Activated CD4-positive, alpha-beta T cell treated with anti-CD3 and anti-CD28 coated beads, Interleukin-2, amount 10 ng/mL, durations not matched to agents 24 days and 14 days (primary cell): ENCODE results near the gene MAN1A1. TPM values are rescaled to one million over a fixed set of nuclear protein-coding genes. Genes with fewer than 3 reads are reported as not detected.

Experiments used
- DNase-seq: peaks from one replicate; pipeline ENCODE4 v3.0.0; 2022
- H3K27ac Mint-ChIP-seq: one replicate; pipeline ENCODE4 v1.8.0; 2022; ENCODE audit warnings: mild to moderate bottlenecking, mixed read lengths
- H3K27me3 Mint-ChIP-seq: one replicate; pipeline ENCODE4 v1.8.0; 2022; ENCODE audit warnings: mixed read lengths
- H3K36me3 Mint-ChIP-seq: one replicate; pipeline ENCODE4 v1.8.0; 2022; ENCODE audit warnings: low read depth, mild to moderate bottlenecking, mixed read lengths
- H3K4me1 Mint-ChIP-seq: one replicate; pipeline ENCODE4 v1.8.0; 2021; ENCODE audit warnings: mixed read lengths
- H3K4me3 Mint-ChIP-seq: one replicate; pipeline ENCODE4 v1.8.0; 2022; ENCODE audit warnings: mild to moderate bottlenecking, moderate library complexity, mixed read lengths
- H3K9me3 Mint-ChIP-seq: one replicate; pipeline ENCODE4 v1.8.0; 2021; ENCODE audit warnings: mixed read lengths
- intact Hi-C: fragments of 100-400 bp; cut with micrococcal nuclease; formaldehyde crosslinking; loops from one replicate; pipeline ENCODE4 v1.15.1; 2023
- total RNA-seq: library from RNA; stranded (reverse); gene quantifications from 2 replicates; pipeline ENCODE4 v1.2.3, GENCODE V29; 2022

MAN1A1 gene
- total RNA-seq, 1 donor from 2014 or later: 43.7 TPM

DNA sequence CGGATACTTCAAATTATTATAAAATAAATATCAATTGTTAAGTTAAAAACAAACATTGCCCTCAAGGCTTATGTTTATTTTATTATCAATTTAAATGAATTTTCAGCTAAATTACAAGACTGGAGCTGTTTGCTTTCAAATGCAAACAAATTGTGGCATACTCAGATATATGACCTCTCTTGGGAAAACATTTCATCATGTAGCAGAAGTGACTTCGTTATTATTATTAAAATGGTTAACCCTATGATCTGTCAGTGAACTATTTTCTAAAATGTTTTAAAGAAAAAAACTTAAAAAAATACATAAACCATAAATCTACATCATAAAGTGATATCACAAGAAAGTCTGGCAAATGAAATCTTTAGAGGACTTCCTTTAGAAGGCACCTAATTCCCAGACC, 72.5 kb downstream of the MAN1A1 start:
- intact Hi-C loops: no loop called here
- H3K4me3 Mint-ChIP-seq: no peak overlapping the region
- H3K36me3 Mint-ChIP-seq: peaks cover 33% of the 10 kb centered on the region
- H3K27ac Mint-ChIP-seq: no peak overlapping the region
- H3K27me3 Mint-ChIP-seq: no peaks in the 10 kb centered on the region
- H3K4me1 Mint-ChIP-seq: peaks cover 2% of the 10 kb centered on the region
- H3K9me3 Mint-ChIP-seq: peaks cover 3% of the 10 kb centered on the region
- DNase-seq: no peak

DNA sequence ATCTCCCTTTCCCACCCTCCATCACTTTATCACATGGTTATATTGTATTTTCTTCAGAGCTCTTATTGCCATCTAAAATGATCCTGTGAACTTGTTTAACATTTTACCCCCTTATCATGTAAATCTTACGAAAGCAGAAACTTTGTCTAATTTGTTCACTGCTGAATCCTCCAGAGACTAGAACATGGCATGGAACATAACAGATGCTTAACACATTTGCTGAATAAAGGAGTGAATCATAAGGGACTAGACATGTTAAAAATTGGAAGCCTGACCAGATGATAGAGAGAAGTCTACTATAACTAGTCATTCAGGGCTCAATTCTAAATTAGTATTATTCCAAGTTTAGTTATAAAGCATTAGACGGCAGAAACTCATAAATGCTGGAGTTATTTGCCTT, 73.3 kb downstream of the MAN1A1 start:
- no peak for DNase-seq
- H3K36me3 Mint-ChIP-seq: peaks cover 33% of the 10 kb centered on the region
- peaks cover 3% of the 10 kb centered on the region for H3K9me3 Mint-ChIP-seq
- no peaks in the 10 kb centered on the region for H3K27me3 Mint-ChIP-seq
- intact Hi-C loops: no loop called here
- no peak overlapping the region for H3K27ac Mint-ChIP-seq
- no peak overlapping the region for H3K4me3 Mint-ChIP-seq
- H3K4me1 Mint-ChIP-seq: no peaks in the 10 kb centered on the region

- Mint-ChIP-seq H3K4me3 (no peak overlapping the region), H3K4me1 (no peaks in the 10 kb centered on the region), H3K27ac (no peak overlapping the region), H3K36me3 (peaks cover 43% of the 10 kb centered on the region), H3K27me3 (no peaks in the 10 kb centered on the region), H3K9me3 (peaks cover 11% of the 10 kb centered on the region)
- DNase-seq: no peak
- intact Hi-C loops: no loop called here
These were observed 75.4 kb downstream of the MAN1A1 start for GRCh38 chr6:119274197-119274595.

DNA sequence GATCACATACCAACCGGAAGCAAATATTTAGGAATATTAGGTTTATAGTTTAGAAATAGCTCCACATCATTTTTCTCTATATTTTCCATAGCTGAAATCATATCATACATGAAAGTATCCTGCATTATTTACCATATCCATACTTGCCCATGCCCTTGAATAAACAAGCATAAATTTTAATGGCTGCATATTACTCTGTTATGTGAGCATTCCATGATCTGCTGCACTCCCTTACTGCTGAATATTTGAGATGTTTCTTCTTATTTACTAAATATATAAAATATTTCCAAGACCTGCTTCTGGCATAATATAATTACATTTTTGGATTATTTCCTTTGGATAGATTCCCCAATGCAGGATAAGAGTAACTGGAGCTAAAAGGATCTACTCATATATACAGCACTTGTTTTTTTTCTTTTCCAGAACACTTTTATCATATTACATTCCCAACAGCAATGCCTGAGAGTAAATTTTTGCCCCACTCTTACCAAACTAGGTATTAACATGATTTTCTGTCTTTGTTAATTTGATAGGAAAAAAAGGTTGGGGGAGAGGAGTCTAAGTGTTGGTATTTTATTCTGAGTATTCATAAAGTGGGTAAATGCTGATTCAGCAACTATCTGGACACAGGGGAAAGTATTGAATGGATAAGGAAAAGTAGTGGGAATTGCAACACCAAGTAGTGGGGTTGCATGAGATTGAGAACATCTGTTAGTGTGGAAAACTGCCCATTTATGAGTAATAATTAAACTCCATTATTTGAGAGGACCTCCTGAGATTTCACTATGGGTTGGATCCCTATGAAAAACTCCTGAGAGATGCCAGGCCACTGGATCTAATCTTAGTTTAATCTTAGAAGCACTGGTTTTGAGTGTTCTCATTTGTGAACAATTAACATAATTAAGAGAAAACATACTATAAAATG, 76.0 kb downstream of the MAN1A1 start:
- intact Hi-C loops: no loop called here
- Mint-ChIP-seq H3K27ac (no peak overlapping the region), H3K9me3 (peaks cover 17% of the 10 kb centered on the region), H3K4me1 (peaks cover 3% of the 10 kb centered on the region), H3K27me3 (no peaks in the 10 kb centered on the region), H3K4me3 (no peak overlapping the region), H3K36me3 (peaks cover 48% of the 10 kb centered on the region)
- DNase-seq: no peak

GRCh38 chr6:119270545-119270944, 79.0 kb downstream of the MAN1A1 start:
- peaks cover 50% of the 10 kb centered on the region for H3K36me3 Mint-ChIP-seq
- intact Hi-C loops: no loop called here
- no peak overlapping the region for H3K27ac Mint-ChIP-seq
- no peaks in the 10 kb centered on the region for H3K27me3 Mint-ChIP-seq
- H3K4me1 Mint-ChIP-seq: peaks cover 22% of the 10 kb centered on the region
- H3K9me3 Mint-ChIP-seq: peaks cover 17% of the 10 kb centered on the region
- no peak for DNase-seq
- H3K4me3 Mint-ChIP-seq: no peak overlapping the region

DNA sequence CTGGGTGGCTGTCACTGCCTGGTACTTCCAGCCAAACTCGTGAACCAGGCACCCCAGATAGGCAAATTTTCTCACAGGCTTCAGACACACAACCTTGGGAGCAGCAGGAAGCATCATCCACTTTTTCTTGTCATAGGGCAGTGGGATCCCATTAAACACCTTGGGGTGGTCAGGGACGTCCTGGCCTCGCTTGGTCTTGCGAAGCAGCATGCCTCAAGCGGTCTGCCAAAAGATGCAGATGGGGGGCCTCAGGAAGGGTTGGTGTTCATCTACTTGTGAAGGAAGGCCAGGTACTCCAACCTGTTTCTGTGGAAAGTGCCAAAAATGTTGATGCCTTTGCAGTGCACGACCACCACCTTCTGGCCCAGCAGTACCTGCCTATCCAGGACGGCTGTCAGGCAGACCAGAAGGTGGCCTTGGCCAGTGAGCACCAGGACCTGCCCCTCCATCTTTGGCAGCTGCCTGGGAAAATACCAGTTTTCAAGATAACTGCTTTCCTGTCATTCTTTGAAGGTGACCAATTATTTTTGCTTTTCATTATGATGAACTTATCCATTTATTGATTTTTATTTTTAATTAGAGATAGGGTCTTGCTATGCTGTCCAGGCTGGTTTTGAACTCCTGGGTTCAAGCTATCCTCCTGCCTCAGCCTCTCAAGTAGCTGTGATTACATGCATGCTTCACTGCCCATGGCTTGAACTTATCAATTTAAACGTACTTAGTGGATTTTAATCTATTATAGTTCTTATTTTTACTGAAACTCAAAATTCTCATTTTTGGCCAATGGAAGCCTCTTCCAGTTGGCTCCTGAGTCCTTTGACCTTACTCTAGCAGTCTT, 80.1 kb downstream of the MAN1A1 start:
- H3K4me1 Mint-ChIP-seq: peaks cover 22% of the 10 kb centered on the region
- DNase-seq: no peak
- intact Hi-C loops: no loop called here
- H3K9me3 Mint-ChIP-seq: peaks cover 17% of the 10 kb centered on the region
- H3K4me3 Mint-ChIP-seq: no peak overlapping the region
- H3K27ac Mint-ChIP-seq: peak overlapping the region; percentile 69
- H3K36me3 Mint-ChIP-seq: peaks cover 47% of the 10 kb centered on the region
- H3K27me3 Mint-ChIP-seq: no peaks in the 10 kb centered on the region

DNA sequence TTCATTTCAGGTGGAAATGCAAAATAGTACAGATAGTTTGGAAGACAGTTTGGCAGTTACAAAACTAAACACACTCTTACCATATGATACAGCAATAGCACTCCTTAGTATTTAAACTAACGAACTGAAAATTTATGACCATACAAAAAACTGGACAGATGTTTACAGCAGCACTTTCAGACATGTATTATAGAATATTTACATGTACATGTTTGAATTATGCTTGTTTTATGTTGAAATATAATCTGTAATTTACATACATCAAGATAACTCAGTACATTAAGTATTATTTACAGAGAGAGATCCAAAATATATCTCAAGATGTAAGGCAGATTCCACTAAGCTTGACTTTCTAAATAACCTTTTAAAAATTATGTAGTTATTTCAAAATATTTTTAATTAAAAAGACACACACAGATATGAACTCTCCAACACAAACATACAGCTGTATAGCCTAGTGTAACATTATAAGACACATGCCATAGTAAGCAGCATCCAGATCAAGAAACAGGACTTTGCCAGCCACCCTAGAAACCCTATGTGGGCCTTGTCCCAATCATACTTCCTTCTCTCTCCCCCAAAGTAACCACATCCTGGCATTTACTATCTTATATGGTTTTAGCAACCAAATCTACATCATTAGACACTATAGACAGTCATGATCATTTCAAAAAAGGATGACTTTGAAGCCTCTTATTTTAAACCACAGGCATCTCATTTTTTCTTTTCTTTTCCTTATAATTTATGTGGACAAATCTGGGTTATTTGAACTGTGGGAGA, 82.2 kb downstream of the MAN1A1 start:
- Mint-ChIP-seq H3K27ac (peak overlapping the region; percentile 31), H3K9me3 (peaks cover 23% of the 10 kb centered on the region), H3K4me3 (peak overlapping the region; percentile 1), H3K36me3 (peaks cover 50% of the 10 kb centered on the region), H3K4me1 (peaks cover 22% of the 10 kb centered on the region), H3K27me3 (no peaks in the 10 kb centered on the region)
- intact Hi-C loops: loop anchor here (2.0 kb wide), 1 partner anchor 15 kb away; no protein-coding TSS in a partner anchor
- DNase-seq: no peak

- Mint-ChIP-seq H3K9me3 (peaks cover 16% of the 10 kb centered on the region), H3K27ac (no peak overlapping the region), H3K36me3 (peaks cover 38% of the 10 kb centered on the region), H3K4me3 (no peak overlapping the region), H3K4me1 (peaks cover 30% of the 10 kb centered on the region), H3K27me3 (no peaks in the 10 kb centered on the region)
- intact Hi-C loops: loop anchor here (5.0 kb wide), 1 partner anchor 32 kb away; no protein-coding TSS in a partner anchor
- DNase-seq: no peak
These were observed 84.6 kb downstream of the MAN1A1 start for GRCh38 chr6:119264854-119265397.

DNA sequence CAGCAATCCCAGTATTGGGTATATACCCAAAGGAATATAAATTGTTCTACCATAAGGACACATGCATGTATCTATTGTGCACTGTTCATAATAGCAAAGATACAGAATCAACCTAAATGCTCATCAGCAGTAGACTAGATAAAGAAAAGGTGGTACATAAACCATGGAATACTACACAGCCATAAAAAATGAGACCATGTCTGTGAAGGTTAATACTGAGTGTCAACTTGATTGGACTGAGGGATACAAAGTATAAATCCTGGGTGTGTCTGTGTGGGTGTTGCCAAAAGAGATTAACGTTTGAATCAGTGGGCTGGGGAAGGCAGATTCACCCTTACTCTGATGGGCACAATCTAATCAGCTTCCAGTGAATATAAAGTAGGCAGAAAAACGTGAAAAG, 86.9 kb downstream of the MAN1A1 start:
- DNase-seq: no peak
- Mint-ChIP-seq H3K36me3 (peaks cover 26% of the 10 kb centered on the region), H3K27ac (peak overlapping the region; percentile 25), H3K9me3 (peaks cover 10% of the 10 kb centered on the region), H3K4me3 (no peak overlapping the region), H3K4me1 (peaks cover 25% of the 10 kb centered on the region), H3K27me3 (no peaks in the 10 kb centered on the region)
- intact Hi-C loops: loop anchor here (5.0 kb wide), 1 partner anchor 35 kb away; no protein-coding TSS in a partner anchor

DNA sequence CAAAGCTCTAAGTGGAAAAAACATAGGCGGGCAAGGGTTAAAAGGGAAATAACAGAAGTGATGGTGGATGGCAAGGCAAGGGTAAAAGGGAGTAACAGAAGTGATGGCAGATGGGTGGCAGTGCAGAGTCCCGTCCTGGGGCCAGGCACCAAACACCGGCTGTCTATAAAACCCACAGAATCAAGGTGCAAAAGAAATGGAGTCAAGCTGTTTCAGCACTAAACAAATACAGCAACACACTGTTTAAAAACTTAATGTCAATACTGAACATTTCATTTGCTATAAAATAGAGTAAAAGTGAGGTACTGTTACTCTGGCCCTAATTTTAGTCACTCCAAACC, 87.6 kb downstream of the MAN1A1 start:
- Mint-ChIP-seq H3K36me3 (peaks cover 27% of the 10 kb centered on the region), H3K4me3 (peak overlapping the region; percentile 36), H3K9me3 (peaks cover 13% of the 10 kb centered on the region), H3K4me1 (peaks cover 27% of the 10 kb centered on the region), H3K27me3 (no peaks in the 10 kb centered on the region), H3K27ac (peak overlapping the region; percentile 91)
- intact Hi-C loops: loop anchor here (1.0 to 5.0 kb wide), 4 partner anchors 35 to 115 kb away; no protein-coding TSS in a partner anchor
- no peak for DNase-seq

- intact Hi-C loops: no loop called here
- Mint-ChIP-seq H3K27me3 (no peaks in the 10 kb centered on the region), H3K36me3 (peaks cover 32% of the 10 kb centered on the region), H3K4me3 (no peak overlapping the region), H3K27ac (no peak overlapping the region), H3K4me1 (peaks cover 26% of the 10 kb centered on the region), H3K9me3 (peaks cover 15% of the 10 kb centered on the region)
- no peak for DNase-seq
These were observed 90.5 kb downstream of the MAN1A1 start for GRCh38 chr6:119259027-119259426.

DNA sequence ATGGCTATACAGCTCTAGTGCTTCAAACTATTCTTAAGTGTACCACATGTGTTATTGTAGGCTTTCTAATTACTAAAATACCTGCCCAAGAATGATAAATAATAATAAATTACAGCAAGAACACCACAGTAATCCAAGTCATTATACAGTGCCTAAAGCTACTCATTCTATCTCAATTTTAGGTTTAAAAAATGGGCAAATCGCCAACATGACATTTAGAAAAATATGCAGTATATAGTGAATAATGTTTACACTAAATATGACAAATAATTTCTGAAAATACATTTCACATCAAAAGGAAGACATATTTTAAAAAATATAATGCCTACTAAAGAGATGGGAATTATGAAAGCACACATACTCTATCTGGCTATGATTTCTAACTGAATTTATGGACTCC, 91.8 kb downstream of the MAN1A1 start:
- intact Hi-C loops: no loop called here
- no peak overlapping the region for H3K4me3 Mint-ChIP-seq
- DNase-seq: no peak
- peaks cover 11% of the 10 kb centered on the region for H3K9me3 Mint-ChIP-seq
- H3K27me3 Mint-ChIP-seq: no peaks in the 10 kb centered on the region
- peaks cover 26% of the 10 kb centered on the region for H3K4me1 Mint-ChIP-seq
- H3K36me3 Mint-ChIP-seq: peaks cover 31% of the 10 kb centered on the region
- no peak overlapping the region for H3K27ac Mint-ChIP-seq

GRCh38 chr6:119256978-119257462, 92.5 kb downstream of the MAN1A1 start:
- intact Hi-C loops: no loop called here
- H3K4me3 Mint-ChIP-seq: no peak overlapping the region

More at GRCh38 chr6:119256978-119257462, 92.5 kb downstream of the MAN1A1 start:
- Mint-ChIP-seq H3K9me3 (peaks cover 9% of the 10 kb centered on the region), H3K36me3 (peaks cover 31% of the 10 kb centered on the region), H3K27ac (peak overlapping the region; percentile 2), H3K27me3 (no peaks in the 10 kb centered on the region), H3K4me1 (peaks cover 25% of the 10 kb centered on the region)
- no peak for DNase-seq
